ENCODE data around the gene CCT3. TPM values are rescaled to one million over a fixed set of nuclear protein-coding genes. Genes with fewer than 3 reads are reported as not detected.

Gene CCT3
- total RNA-seq, 2 experiments from 2014 or later, result 344 to 356 TPM

DNA sequence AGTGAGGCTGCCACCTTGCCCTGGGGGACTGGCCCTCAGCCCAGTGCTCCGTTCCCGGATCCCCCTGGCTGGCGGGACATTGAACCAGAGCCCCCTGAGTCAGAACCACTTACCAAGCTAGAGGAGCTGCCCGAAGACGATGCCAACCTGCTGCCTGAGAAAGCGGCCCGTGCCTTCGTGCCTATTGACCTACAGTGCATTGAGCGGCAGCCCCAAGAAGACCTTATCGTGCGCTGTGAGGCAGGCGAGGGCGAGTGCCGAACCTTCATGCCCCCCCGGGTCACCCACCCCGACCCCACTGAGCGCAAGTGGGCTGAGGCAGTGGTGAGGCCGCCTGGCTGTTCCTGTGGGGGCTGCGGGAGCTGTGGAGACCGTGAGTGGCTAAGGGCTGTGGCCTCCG lies 52.7 kb downstream of the CCT3 start:
- Mint-ChIP-seq H3K9me3 (no peaks in the 10 kb centered on the region), H3K27ac (no peak overlapping the region), H3K4me1 (ENCODE audit: low read depth) (peaks cover 30% of the 10 kb centered on the region), H3K36me3 (peaks cover 13% of the 10 kb centered on the region), H3K4me3 (no peak overlapping the region), H3K27me3 (no peaks in the 10 kb centered on the region)
- no peak for DNase-seq
- intact Hi-C loops (cut with micrococcal nuclease), result no loop called here
- POLR2A ChIA-PET, result no interaction called here
- CTCF ChIA-PET, result no interaction called here

DNA sequence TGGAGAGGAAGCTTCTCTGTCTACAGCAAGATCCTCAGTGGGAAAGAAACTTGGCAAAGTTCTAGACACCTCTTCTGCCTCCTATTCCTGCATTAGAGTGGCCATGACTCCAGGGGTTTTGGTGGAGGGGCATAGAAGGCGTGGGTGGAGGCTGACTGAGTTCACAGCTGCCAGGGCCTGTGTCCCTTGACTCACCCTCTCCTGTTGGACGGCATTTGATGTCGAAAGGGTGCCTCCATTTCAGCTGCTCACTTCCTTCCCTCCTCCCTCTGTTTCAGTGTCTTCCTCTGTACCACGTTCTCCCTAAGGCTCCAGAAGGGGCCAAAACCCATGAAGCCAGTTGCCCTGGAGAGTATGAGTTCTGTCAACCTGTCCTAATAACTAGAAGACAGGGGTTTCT lies 53.3 kb downstream of the CCT3 start:
- no peaks in the 10 kb centered on the region for H3K9me3 Mint-ChIP-seq
- DNase-seq, result no peak
- CTCF ChIA-PET, result interaction anchor here (1.0 kb wide), 1 partner anchor 53 kb away, joined by 3 read pairs; the partner anchor contains the start of genes CCT3 and TSACC
- H3K4me1 Mint-ChIP-seq (ENCODE audit: low read depth), result peaks cover 36% of the 10 kb centered on the region
- H3K27me3 Mint-ChIP-seq, result no peaks in the 10 kb centered on the region
- POLR2A ChIA-PET, result no interaction called here
- peaks cover 13% of the 10 kb centered on the region for H3K36me3 Mint-ChIP-seq
- H3K27ac Mint-ChIP-seq, result no peak overlapping the region
- intact Hi-C loops (cut with micrococcal nuclease), result loop anchor here (5.0 kb wide), 5 partner anchors 53 to 458 kb away; partner anchors contain the start of genes CCT3, MRPL24, SLC25A44 and TSACC
- H3K4me3 Mint-ChIP-seq, result no peak overlapping the region

DNA sequence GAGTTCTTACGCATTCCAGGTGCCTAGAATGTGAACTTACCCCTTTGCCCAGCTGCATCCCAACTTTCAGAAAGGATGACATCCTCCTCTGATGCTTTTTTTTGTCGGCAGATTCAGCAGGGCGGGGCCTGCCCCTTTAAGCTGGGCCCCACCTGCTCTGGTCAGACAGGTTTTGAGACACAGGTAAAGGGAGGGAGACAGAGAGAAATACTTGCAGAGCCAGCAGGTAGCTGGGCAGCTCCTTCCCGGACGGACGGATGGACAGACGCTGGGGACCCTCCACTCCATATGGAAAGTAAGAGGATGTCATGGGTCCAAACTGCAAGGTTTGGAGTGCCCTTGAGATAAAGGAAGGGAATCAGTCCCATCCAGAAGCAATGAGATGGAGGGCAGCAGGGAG lies 54.0 kb downstream of the CCT3 start, which contains the start of gene TMEM79:
TMEM79 (plus strand) TSS at position 214 of the 400 bp plus-strand sequence. CDS start 902 bp downstream, outside the sequence.
- intact Hi-C loops (cut with micrococcal nuclease), result loop anchor here (5.0 kb wide), 5 partner anchors 53 to 458 kb away; partner anchors contain the start of genes CCT3, MRPL24, SLC25A44 and TSACC
- Mint-ChIP-seq H3K27me3 (no peaks in the 10 kb centered on the region), H3K36me3 (peaks cover 13% of the 10 kb centered on the region)

DNA sequence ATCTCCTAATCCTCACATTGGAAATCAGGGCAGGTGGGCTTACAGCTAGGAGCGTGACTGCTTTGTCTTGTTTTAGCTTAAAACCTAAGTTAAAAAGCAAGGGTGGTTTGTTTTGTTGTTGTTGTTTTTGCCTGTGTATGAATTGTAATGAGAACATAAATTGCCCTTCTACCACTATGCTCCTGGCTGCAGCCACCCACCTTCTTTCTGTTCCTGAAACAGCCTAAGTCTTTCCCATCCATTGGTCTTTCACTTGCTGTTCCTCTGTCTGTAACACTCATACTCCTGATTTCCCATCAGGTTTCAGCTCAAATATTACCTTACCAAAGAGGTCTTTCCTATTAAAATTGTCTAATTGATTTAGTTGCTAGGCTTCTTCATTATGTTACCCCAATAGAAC lies 54.6 kb downstream of the CCT3 start:
- ChIA-PET CTCF (interaction anchor here (0.7 to 1.7 kb wide), 8 partner anchors 10 to 217 kb away, joined by 3 to 7 read pairs (median 4); no protein-coding TSS in a partner anchor), POLR2A (interaction anchor here (0.7 to 3.3 kb wide), 10 partner anchors 11 to 306 kb away, joined by 3 to 15 read pairs (median 5); partner anchors contain the start of genes CCT3, GLMP, PMF1 and TSACC)
- Mint-ChIP-seq H3K36me3 (peaks cover 16% of the 10 kb centered on the region), H3K4me3 (peak overlapping the region; percentile 95), H3K27ac (peak overlapping the region; percentile 95), H3K9me3 (no peaks in the 10 kb centered on the region), H3K4me1 (ENCODE audit: low read depth) (peaks cover 38% of the 10 kb centered on the region), H3K27me3 (no peaks in the 10 kb centered on the region)
- DNase-seq, result no peak
- intact Hi-C loops (cut with micrococcal nuclease), result loop anchor here (1.0 to 5.0 kb wide), 8 partner anchors 12 to 459 kb away; partner anchors contain the start of genes CCT3, GLMP, MRPL24 and PMF1

More for the DNA sequence above, 54.0 kb downstream of the CCT3 start, which contains the start of gene TMEM79:
- H3K9me3 Mint-ChIP-seq, result no peaks in the 10 kb centered on the region
- CTCF ChIA-PET, result interaction anchor here (0.9 to 1.3 kb wide), 3 partner anchors 54 to 162 kb away, joined by 3 to 4 read pairs (median 3); partner anchors contain the start of genes CCT3 and TSACC
- H3K4me1 Mint-ChIP-seq (ENCODE audit: low read depth), result peaks cover 38% of the 10 kb centered on the region
- DNase-seq, result no peak
- peak within 1 kb of the TSS; percentile 95 for H3K27ac Mint-ChIP-seq
- peak within 1 kb of the TSS; percentile 95 for H3K4me3 Mint-ChIP-seq
- POLR2A ChIA-PET, result interaction anchor here (3.3 kb wide), 1 partner anchor 11 kb away, joined by 15 read pairs; the partner anchor contains the start of gene GLMP

- H3K27ac Mint-ChIP-seq, result peak within 1 kb of the TSS; percentile 95
- peak; percentile 98 for DNase-seq
- CTCF ChIA-PET, result interaction anchor here (0.7 to 2.7 kb wide), 11 partner anchors 11 to 216 kb away, joined by 3 to 11 read pairs (median 4); partner anchors contain the start of gene GLMP
- no peaks in the 10 kb centered on the region for H3K27me3 Mint-ChIP-seq
- POLR2A ChIA-PET, result interaction anchor here (0.5 to 3.3 kb wide), 17 partner anchors 12 to 424 kb away, joined by 3 to 15 read pairs (median 4); partner anchors contain the start of genes CCT3, GLMP, KHDC4 and PMF1
- intact Hi-C loops (cut with micrococcal nuclease), result loop anchor here (1.0 to 5.0 kb wide), 8 partner anchors 13 to 460 kb away; partner anchors contain the start of genes CCT3, GLMP, MRPL24 and PMF1
- H3K36me3 Mint-ChIP-seq, result peaks cover 24% of the 10 kb centered on the region
- H3K4me1 Mint-ChIP-seq (ENCODE audit: low read depth), result peaks cover 38% of the 10 kb centered on the region
- peak within 1 kb of the TSS; percentile 95 for H3K4me3 Mint-ChIP-seq
- no peaks in the 10 kb centered on the region for H3K9me3 Mint-ChIP-seq
Observed at GRCh38 chr1:156282479-156283222, 55.4 kb downstream of the CCT3 start, which contains the start of gene SMG5. SMG5 (minus strand) TSS chr1:156282825; CDS start chr1:156282680, 145 bp downstream.

DNA sequence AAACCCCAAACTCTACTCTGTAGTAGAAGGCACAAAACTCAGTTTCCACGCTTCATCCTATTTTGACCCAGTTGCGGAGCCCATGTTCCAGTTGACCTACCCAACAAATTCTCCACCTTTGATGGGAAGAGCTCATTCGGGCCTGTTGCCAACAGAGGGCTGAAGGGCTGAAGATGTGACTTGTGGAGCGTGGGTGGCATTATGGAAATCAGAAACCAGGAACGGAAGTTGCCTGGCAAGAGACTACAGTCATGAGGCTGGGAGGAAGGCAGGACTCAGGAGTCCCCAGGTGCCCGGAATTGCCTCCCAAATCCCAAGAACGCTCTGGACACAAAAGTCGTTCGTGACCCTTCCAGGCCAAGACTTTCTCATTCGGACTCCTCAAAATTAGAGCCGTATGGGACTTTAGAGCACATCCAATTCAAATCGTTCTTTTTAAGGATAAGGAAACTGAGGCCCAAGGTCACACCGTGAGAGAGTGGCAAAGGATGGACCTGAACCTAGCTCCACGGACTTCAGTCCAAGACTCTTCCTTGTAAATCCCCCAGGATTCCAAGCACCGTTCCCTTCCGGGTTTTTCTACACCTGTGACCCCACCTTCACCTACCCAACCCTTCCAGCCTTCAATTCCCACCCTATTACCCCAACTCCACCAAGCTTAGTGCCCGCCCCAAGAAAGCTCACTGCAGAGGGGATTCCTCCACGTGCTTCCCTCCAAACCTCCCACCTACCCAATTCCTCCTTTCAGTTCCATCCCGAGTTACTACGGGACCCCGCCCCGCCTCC lies 56.2 kb downstream of the CCT3 start:
- POLR2A ChIA-PET, result interaction anchor here (1.1 to 3.3 kb wide), 14 partner anchors 13 to 348 kb away, joined by 3 to 15 read pairs (median 5); partner anchors contain the start of genes CCT3, GLMP, KHDC4 and PMF1
- peak; percentile 60 for DNase-seq
- no peaks in the 10 kb centered on the region for H3K9me3 Mint-ChIP-seq
- peaks cover 25% of the 10 kb centered on the region for H3K36me3 Mint-ChIP-seq
- H3K4me3 Mint-ChIP-seq, result peak overlapping the region; percentile 95
- intact Hi-C loops (cut with micrococcal nuclease), result loop anchor here (2.0 to 5.0 kb wide), 7 partner anchors 55 to 460 kb away; partner anchors contain the start of genes CCT3, MRPL24, PMF1 and SLC25A44
- no peaks in the 10 kb centered on the region for H3K27me3 Mint-ChIP-seq
- CTCF ChIA-PET, result interaction anchor here (0.7 to 2.7 kb wide), 13 partner anchors 12 to 216 kb away, joined by 3 to 11 read pairs (median 4); partner anchors contain the start of gene GLMP
- H3K4me1 Mint-ChIP-seq (ENCODE audit: low read depth), result peaks cover 38% of the 10 kb centered on the region
- peak overlapping the region; percentile 95 for H3K27ac Mint-ChIP-seq

- H3K27ac Mint-ChIP-seq, result peak overlapping the region; percentile 95
- no peaks in the 10 kb centered on the region for H3K9me3 Mint-ChIP-seq
- intact Hi-C loops (cut with micrococcal nuclease), result loop anchor here (5.0 kb wide), 5 partner anchors 54 to 461 kb away; partner anchors contain the start of genes CCT3, MRPL24, SLC25A44 and TSACC
Observed at GRCh38 chr1:156281281-156281680, 56.8 kb downstream of the CCT3 start.

DNA sequence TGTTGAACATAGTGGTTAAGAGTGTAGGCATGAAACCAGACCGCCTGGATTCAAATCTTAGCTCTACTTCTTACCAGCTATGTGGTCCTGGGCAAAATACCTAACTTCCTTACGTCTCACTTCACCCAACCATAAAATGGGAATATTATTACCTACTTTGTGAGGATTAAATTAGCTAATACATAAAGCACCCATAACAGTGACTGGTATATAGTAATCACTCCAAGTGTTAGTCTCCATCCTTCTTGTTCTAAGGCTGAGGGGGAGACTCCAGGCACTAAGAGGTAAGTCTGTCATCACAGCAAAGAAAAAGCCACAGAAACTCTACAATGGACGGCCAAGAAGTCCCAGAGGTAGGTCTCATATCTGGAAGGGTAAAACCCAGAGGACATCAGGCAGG lies 58.3 kb downstream of the CCT3 start:
- H3K4me1 Mint-ChIP-seq (ENCODE audit: low read depth), result peaks cover 37% of the 10 kb centered on the region
- H3K36me3 Mint-ChIP-seq, result peaks cover 39% of the 10 kb centered on the region
- intact Hi-C loops (cut with micrococcal nuclease), result loop anchor here (5.0 kb wide), 5 partner anchors 53 to 462 kb away; partner anchors contain the start of genes CCT3, MRPL24, SLC25A44 and TSACC
- H3K27ac Mint-ChIP-seq, result no peak overlapping the region
- no peaks in the 10 kb centered on the region for H3K27me3 Mint-ChIP-seq
- no peak overlapping the region for H3K4me3 Mint-ChIP-seq
- ChIA-PET POLR2A (interaction anchor here (1.5 kb wide), 1 partner anchor 34 kb away, joined by 3 read pairs; no protein-coding TSS in a partner anchor), CTCF (interaction anchor here (0.6 to 1.7 kb wide), 6 partner anchors 8 to 183 kb away, joined by 3 to 6 read pairs (median 4); no protein-coding TSS in a partner anchor)
- DNase-seq, result no peak
- no peaks in the 10 kb centered on the region for H3K9me3 Mint-ChIP-seq

More at GRCh38 chr1:156281281-156281680, 56.8 kb downstream of the CCT3 start:
- H3K27me3 Mint-ChIP-seq, result no peaks in the 10 kb centered on the region
- peak overlapping the region; percentile 95 for H3K4me3 Mint-ChIP-seq
- ChIA-PET POLR2A (interaction anchor here (0.8 to 3.3 kb wide), 7 partner anchors 13 to 184 kb away, joined by 3 to 15 read pairs (median 6); partner anchors contain the start of genes CCT3, GLMP and TSACC), CTCF (interaction anchor here (0.7 to 2.7 kb wide), 9 partner anchors 10 to 215 kb away, joined by 3 to 11 read pairs (median 4); no protein-coding TSS in a partner anchor)
- DNase-seq, result peak; percentile 80
- H3K36me3 Mint-ChIP-seq, result peaks cover 28% of the 10 kb centered on the region
- peaks cover 38% of the 10 kb centered on the region for H3K4me1 Mint-ChIP-seq (ENCODE audit: low read depth)

GRCh38 chr1:156276966-156277381 lies 61.1 kb downstream of the CCT3 start:
- intact Hi-C loops (cut with micrococcal nuclease), result no loop called here
- H3K27me3 Mint-ChIP-seq, result no peaks in the 10 kb centered on the region
- H3K4me3 Mint-ChIP-seq, result no peak overlapping the region
- H3K4me1 Mint-ChIP-seq (ENCODE audit: low read depth), result peaks cover 20% of the 10 kb centered on the region
- POLR2A ChIA-PET, result no interaction called here
- H3K27ac Mint-ChIP-seq, result no peak overlapping the region
- CTCF ChIA-PET, result no interaction called here
- peaks cover 53% of the 10 kb centered on the region for H3K36me3 Mint-ChIP-seq
- DNase-seq, result no peak
- H3K9me3 Mint-ChIP-seq, result no peaks in the 10 kb centered on the region

- ChIA-PET CTCF (no interaction called here), POLR2A (no interaction called here)
- Mint-ChIP-seq H3K9me3 (no peaks in the 10 kb centered on the region), H3K27ac (no peak overlapping the region), H3K27me3 (no peaks in the 10 kb centered on the region), H3K4me3 (no peak overlapping the region), H3K36me3 (peaks cover 54% of the 10 kb centered on the region), H3K4me1 (ENCODE audit: low read depth) (peaks cover 19% of the 10 kb centered on the region)
- intact Hi-C loops (cut with micrococcal nuclease), result no loop called here
- no peak for DNase-seq
Observed at GRCh38 chr1:156276532-156276931, 61.6 kb downstream of the CCT3 start.

DNA sequence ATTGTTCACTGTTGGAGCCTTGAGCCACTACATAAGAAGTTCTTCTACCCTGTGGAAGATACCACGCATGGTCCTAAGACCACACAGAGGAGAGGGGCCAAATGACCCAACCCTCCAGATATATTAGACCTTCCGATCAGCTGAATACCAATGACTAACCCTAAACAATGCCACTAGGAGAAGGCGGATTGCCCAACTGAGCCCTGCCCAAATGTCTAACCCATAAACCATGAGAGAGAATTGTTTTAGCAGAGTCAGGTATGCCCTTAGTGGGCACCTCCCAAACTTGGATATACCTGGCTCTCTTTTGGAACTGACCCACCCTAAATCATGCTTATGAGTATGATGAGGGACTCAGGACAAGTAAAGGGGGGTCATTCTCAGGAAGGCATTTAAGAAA lies 67.8 kb downstream of the CCT3 start:
- no peak overlapping the region for H3K4me3 Mint-ChIP-seq
- intact Hi-C loops (cut with micrococcal nuclease), result no loop called here
- H3K27ac Mint-ChIP-seq, result no peak overlapping the region
- H3K9me3 Mint-ChIP-seq, result no peaks in the 10 kb centered on the region
- no peak for DNase-seq
- POLR2A ChIA-PET, result no interaction called here
- H3K27me3 Mint-ChIP-seq, result no peaks in the 10 kb centered on the region
- no peaks in the 10 kb centered on the region for H3K4me1 Mint-ChIP-seq (ENCODE audit: low read depth)
- CTCF ChIA-PET, result no interaction called here
- peaks cover 65% of the 10 kb centered on the region for H3K36me3 Mint-ChIP-seq

Measured in activated CD4-positive, alpha-beta memory T cell treated with anti-CD3 and anti-CD28 coated beads for 36 hours (primary cell).